Endothelial cell (in vitro differentiated cells): ENCODE measurements around the gene SLC22A16. TPM values are rescaled to one million over a fixed set of nuclear protein-coding genes. Genes with fewer than 3 reads are reported as not detected.

Source experiments
- DNase-seq: peaks from one replicate; pipeline ENCODE4 v3.0.0; 2021; ENCODE audit warnings: low spot score
- H3K27ac Mint-ChIP-seq: one replicate; pipeline ENCODE4 v1.8.0; 2021; ENCODE audit warnings: mixed read lengths, inconsistent platforms; ENCODE audit not compliant: unreplicated experiment
- H3K27me3 Mint-ChIP-seq: one replicate; pipeline ENCODE4 v1.8.0; 2021; ENCODE audit warnings: mild to moderate bottlenecking, moderate library complexity, mixed read lengths, inconsistent platforms; ENCODE audit not compliant: unreplicated experiment
- H3K36me3 Mint-ChIP-seq: one replicate; pipeline ENCODE4 v1.8.0; 2021; ENCODE audit warnings: mild to moderate bottlenecking, low read depth, mixed read lengths, inconsistent platforms; ENCODE audit not compliant: unreplicated experiment
- H3K4me1 Mint-ChIP-seq: one replicate; pipeline ENCODE4 v1.8.0; 2021; ENCODE audit warnings: mild to moderate bottlenecking, mixed read lengths, inconsistent platforms; ENCODE audit not compliant: unreplicated experiment
- H3K4me3 Mint-ChIP-seq: one replicate; pipeline ENCODE4 v1.8.0; 2021; ENCODE audit warnings: mild to moderate bottlenecking, mixed read lengths, inconsistent platforms; ENCODE audit not compliant: unreplicated experiment
- H3K9me3 Mint-ChIP-seq: one replicate; pipeline ENCODE4 v1.8.0; 2021; ENCODE audit warnings: mixed read lengths, inconsistent platforms; ENCODE audit not compliant: unreplicated experiment
- total RNA-seq: library from RNA; stranded (reverse); fragmentation: NEBNext Ultra II Directional; extraction: Animal tissue kit (Norgen Biotek cat#: 25700); gene quantifications from one replicate; pipeline ENCODE4 v1.2.1, GENCODE V29; 2021; ENCODE audit not compliant: unreplicated experiment
- TF ChIP-seq, protein P1 (sequence below): fragments of 200-600 bp; sonication (generic); IDR thresholded peaks from one replicate; pipeline ENCODE4 v1.5.0; 2021; ENCODE audit warnings: antibody characterized with exemption; ENCODE audit not compliant: unreplicated experiment

Gene SLC22A16
- total RNA-seq, 1 donor from 2014 or later = 0.54 TPM

GRCh38 chr6:110419028-110419739, 57.2 kb downstream of the SLC22A16 start:
- no peaks in the 10 kb centered on the region for H3K27me3 Mint-ChIP-seq
- no peak for DNase-seq
- no peak overlapping the region for H3K27ac Mint-ChIP-seq
- no peaks in the 10 kb centered on the region for H3K9me3 Mint-ChIP-seq
- no peaks in the 10 kb centered on the region for H3K36me3 Mint-ChIP-seq
- TF ChIP-seq, protein P1, sequence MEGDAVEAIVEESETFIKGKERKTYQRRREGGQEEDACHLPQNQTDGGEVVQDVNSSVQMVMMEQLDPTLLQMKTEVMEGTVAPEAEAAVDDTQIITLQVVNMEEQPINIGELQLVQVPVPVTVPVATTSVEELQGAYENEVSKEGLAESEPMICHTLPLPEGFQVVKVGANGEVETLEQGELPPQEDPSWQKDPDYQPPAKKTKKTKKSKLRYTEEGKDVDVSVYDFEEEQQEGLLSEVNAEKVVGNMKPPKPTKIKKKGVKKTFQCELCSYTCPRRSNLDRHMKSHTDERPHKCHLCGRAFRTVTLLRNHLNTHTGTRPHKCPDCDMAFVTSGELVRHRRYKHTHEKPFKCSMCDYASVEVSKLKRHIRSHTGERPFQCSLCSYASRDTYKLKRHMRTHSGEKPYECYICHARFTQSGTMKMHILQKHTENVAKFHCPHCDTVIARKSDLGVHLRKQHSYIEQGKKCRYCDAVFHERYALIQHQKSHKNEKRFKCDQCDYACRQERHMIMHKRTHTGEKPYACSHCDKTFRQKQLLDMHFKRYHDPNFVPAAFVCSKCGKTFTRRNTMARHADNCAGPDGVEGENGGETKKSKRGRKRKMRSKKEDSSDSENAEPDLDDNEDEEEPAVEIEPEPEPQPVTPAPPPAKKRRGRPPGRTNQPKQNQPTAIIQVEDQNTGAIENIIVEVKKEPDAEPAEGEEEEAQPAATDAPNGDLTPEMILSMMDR = no peak
- no peak overlapping the region for H3K4me3 Mint-ChIP-seq
- H3K4me1 Mint-ChIP-seq = no peaks in the 10 kb centered on the region

- no peaks in the 10 kb centered on the region for H3K36me3 Mint-ChIP-seq
- no peaks in the 10 kb centered on the region for H3K4me1 Mint-ChIP-seq
- TF ChIP-seq, protein P1 = no peak
- no peaks in the 10 kb centered on the region for H3K27me3 Mint-ChIP-seq
- no peak for DNase-seq
- H3K9me3 Mint-ChIP-seq = no peaks in the 10 kb centered on the region
- H3K4me3 Mint-ChIP-seq = no peak overlapping the region
- H3K27ac Mint-ChIP-seq = no peak overlapping the region
These were observed 57.8 kb downstream of the SLC22A16 start for GRCh38 chr6:110418594-110418993.

- H3K9me3 Mint-ChIP-seq = no peaks in the 10 kb centered on the region
- TF ChIP-seq, protein P1 = no peak
- H3K27ac Mint-ChIP-seq = no peak within 1 kb of the TSS
- H3K36me3 Mint-ChIP-seq = no peaks in the 10 kb centered on the region
- no peak for DNase-seq
- H3K27me3 Mint-ChIP-seq = no peaks in the 10 kb centered on the region
- no peak within 1 kb of the TSS for H3K4me3 Mint-ChIP-seq
- no peaks in the 10 kb centered on the region for H3K4me1 Mint-ChIP-seq
These were observed 61.1 kb downstream of the SLC22A16 start, which contains the start of gene DDO for GRCh38 chr6:110415086-110415916. Gene DDO, minus strand, starts transcription at chr6:110415575. Its CDS starts 2,113 bp downstream, at chr6:110413462.

DNA sequence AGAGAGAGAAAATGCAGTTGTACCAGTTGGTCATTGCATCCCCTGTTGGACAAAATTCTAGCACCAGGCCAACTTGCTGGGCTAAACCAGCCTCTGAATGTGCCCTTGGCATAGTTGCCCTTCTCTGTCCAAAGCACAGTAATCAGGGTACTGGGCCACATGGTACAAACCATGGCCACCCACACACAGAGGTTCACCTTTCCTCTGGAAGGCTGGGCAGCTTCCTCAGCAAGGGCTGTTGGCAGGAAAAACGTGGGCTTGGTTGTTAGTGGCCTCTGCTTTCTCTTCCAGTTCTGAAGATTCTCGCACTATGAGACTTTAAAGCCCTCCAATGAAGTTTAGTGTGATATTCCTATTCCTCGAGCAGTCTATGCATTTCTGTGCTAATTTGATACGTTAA, 61.7 kb downstream of the SLC22A16 start:
- Mint-ChIP-seq H3K27ac (no peak overlapping the region), H3K9me3 (no peaks in the 10 kb centered on the region), H3K4me3 (no peak overlapping the region), H3K36me3 (no peaks in the 10 kb centered on the region), H3K27me3 (no peaks in the 10 kb centered on the region), H3K4me1 (no peaks in the 10 kb centered on the region)
- TF ChIP-seq, protein P1 = no peak
- no peak for DNase-seq

GRCh38 chr6:110412360-110412759, 64.1 kb downstream of the SLC22A16 start:
- H3K9me3 Mint-ChIP-seq = no peaks in the 10 kb centered on the region
- H3K4me3 Mint-ChIP-seq = no peak overlapping the region
- H3K4me1 Mint-ChIP-seq = no peaks in the 10 kb centered on the region
- H3K27me3 Mint-ChIP-seq = no peaks in the 10 kb centered on the region
- TF ChIP-seq, protein P1 = no peak
- H3K36me3 Mint-ChIP-seq = no peaks in the 10 kb centered on the region
- no peak overlapping the region for H3K27ac Mint-ChIP-seq
- no peak for DNase-seq
